Stimulated activated CD8-positive, alpha-beta memory T cell treated with anti-CD3 and anti-CD28 coated beads, Interleukin-12 subunit alpha, Interleukin-12 subunit beta, amount 100 ng/mL, for 4 hours (primary cell): ENCODE measurements around the gene SLC16A1.

Experiments
- DNase-seq: peaks from one replicate; pipeline ENCODE4 v3.0.0-alpha.2; 2020; ENCODE audit warnings: low read depth

The SLC16A1 gene

GRCh38 chr1:112881742-112882127, 74.3 kb downstream of the SLC16A1 start:
- DNase-seq: no peak

GRCh38 chr1:112879834-112880233, 76.2 kb downstream of the SLC16A1 start:
- DNase-seq: no peak

- DNase-seq: no peak
Measured at GRCh38 chr1:112878321-112878720, 77.7 kb downstream of the SLC16A1 start.

DNA sequence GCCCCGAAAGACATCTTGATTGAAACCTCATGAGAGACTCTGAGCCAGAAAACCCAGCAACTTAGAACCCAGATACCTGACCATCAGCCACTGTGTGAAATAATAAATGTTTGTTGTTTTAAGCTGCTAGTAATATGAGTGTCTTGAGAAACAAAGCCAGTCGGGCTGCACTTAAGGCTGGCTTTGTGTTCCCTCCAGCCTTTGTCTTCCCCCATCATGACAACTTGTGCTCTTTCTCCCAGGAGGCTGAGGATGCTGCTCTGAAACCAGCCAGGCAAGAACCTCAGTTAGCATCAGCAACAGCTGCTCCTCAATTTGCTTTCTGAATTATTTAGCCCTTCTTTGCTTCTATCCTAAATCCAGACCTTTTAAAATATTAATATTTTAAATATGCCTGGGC, 78.2 kb downstream of the SLC16A1 start:
- no peak for DNase-seq

DNA sequence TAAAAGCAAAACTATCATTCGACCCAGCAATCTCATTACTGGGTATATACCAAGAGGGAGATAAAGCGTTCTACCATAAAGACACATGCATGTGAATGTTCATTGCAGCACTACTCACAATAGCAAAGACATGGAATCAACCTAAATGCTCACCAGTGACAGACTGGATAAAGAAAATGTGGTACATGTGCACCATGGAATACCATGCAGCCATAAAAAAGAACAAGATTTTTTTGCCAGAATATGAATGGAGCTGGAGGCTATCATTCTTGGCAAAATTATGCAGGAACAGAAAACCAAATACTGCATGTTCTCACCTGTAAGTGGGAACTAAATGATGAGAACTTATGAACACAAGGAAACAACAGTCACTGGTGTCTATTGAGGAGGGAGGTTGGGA, 79.7 kb downstream of the SLC16A1 start:
- no peak for DNase-seq

DNA sequence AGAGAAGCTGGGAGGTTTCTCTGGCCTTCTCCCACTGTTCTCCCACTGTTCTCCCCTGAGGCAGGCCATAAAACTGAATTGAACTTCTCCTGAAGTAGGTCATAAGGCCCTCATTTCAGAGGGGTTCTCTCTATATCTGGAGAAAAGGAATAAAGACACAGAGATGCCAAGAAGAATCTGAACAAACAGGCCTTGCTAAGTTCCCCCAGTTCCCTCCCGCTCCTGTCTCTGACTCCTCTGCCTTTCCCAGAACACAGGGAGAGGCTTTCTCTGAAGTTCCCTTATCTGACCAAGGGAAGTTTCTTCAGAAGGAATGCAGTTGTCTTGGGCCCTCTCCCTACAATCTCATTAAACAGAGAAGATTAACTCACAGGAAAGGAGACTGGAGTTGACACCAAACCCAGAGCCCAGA, 83.4 kb downstream of the SLC16A1 start:
- DNase-seq: no peak

- no peak for DNase-seq
Measured at GRCh38 chr1:112870887-112871646, 84.9 kb downstream of the SLC16A1 start.

- no peak for DNase-seq
Measured at GRCh38 chr1:112869895-112870294, 86.1 kb downstream of the SLC16A1 start.

DNA sequence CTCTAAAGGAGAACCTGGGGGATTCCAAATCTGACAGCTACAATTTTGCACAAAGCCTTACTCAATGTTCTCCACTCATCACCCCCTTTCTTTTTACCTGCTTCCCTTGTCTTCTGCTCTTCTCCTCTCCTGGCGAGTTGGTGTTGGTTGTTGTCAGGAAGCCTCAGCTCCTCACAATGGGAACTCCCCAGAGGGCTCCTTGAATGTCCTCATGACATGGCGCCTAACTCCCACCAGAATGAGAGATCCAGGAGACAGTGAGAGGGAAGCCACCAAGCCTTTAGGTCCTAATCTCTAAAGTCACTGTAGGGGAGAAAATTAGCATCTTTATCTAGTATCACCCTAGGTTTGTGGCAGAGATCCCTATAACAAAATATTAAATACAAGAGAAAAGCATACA, 87.8 kb downstream of the SLC16A1 start:
- no peak for DNase-seq

- DNase-seq: no peak
Measured at GRCh38 chr1:112866981-112867380, 89.0 kb downstream of the SLC16A1 start.

DNA sequence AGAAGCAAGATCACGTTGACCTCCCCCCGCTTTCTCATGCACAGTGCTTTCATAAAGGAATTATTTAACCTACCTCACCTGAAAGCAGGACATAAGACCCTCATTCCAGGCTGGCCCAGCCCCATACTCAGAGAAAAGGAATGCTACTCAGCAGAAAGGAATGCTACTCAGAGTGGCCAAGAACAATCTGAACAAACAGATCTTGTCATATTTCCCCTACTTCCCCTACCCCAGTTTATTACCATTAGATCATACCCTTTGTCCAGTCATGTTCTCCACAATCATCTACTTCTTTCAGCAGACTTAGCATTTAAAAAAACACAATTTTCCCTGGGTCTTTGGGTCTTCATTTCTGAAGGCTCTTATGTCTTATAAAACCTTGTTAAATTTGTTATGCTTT, 89.8 kb downstream of the SLC16A1 start:
- DNase-seq: no peak

DNA sequence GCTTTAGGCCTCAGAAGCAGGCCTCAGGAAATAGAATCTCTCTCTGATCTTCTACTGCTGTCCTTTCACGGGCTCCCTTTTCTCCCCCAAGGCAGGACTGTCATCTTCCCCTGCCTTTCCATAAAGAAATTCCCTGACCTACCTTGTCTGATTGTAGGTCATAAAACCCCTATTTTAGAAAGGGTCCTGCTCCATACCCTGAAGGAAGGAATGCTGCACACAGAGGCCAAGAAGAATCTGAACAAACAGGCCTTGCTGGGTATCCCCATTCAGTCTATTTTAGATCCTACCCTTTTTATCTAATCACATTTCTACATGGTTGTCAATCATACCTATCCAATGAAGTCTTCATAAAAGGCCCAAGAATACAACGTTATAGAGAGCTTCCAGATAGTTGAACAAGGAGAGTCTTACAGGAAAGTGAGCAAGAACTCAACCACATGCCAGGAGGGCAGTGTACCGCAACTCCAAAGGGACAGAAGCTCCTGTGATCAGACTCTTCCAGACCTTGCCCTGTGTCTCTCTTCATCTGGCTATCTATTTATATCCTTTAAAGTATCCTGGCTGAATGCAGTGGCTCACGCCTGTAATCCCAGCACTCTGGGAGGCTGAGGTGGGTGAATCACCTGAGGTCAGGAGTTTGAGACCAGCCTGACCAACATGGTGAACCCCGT, 93.1 kb downstream of the SLC16A1 start:
- no peak for DNase-seq
